ENCODE results near the gene FYN.

The FYN gene

DNA sequence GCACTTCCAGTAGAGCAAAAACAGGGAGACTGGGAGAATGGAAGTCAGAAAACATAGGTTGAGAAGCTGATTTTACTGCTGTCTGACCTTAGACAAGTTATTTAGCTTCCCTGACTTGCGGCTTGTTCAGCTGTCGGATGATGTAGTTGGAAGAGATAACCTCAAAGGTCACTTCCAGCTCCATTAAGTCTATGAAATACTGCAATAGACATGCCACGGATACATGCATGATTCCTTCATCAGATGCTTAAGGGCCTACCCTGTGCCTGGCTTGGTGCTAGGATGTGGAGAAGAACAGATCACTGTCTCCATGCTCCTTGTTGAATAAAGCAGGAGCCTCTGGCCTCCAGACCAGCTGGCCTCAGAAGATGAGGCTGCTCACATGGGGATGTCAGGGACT, 43.7 kb downstream of the FYN start:
- Histone ChIP-seq H3K9me3 (ENCODE audit: control insufficient read depth, insufficient read depth, low read length) (no peaks in the 10 kb centered on the region), H3K27me3 (ENCODE audit: control insufficient read depth, low read length) (no peaks in the 10 kb centered on the region), H3K27ac (ENCODE audit: low read depth, low read length) (no peak overlapping the region), H3K9me2 (replicated peaks; ENCODE audit: control insufficient read depth, low read length) (no peaks in the 10 kb centered on the region; the same call in 1 of the 2 replicates), H3K4me1 (ENCODE audit: control insufficient read depth, low read length) (no peaks in the 10 kb centered on the region), H3K4me3 (ENCODE audit: low read length) (no peak overlapping the region), H3K4me2 (ENCODE audit: low read length) (no peak overlapping the region), H3K79me2 (ENCODE audit: control insufficient read depth, low read length) (no peaks in the 10 kb centered on the region), H3F3A (ENCODE audit: control insufficient read depth, insufficient read depth) (no peaks in the 10 kb centered on the region), H4K20me1 (ENCODE audit: control insufficient read depth, insufficient read depth, low read depth, low read length) (no peaks in the 10 kb centered on the region), H3K36me3 (ENCODE audit: control insufficient read depth, low read length) (no peaks in the 10 kb centered on the region)
- TF ChIP-seq, protein P1, sequence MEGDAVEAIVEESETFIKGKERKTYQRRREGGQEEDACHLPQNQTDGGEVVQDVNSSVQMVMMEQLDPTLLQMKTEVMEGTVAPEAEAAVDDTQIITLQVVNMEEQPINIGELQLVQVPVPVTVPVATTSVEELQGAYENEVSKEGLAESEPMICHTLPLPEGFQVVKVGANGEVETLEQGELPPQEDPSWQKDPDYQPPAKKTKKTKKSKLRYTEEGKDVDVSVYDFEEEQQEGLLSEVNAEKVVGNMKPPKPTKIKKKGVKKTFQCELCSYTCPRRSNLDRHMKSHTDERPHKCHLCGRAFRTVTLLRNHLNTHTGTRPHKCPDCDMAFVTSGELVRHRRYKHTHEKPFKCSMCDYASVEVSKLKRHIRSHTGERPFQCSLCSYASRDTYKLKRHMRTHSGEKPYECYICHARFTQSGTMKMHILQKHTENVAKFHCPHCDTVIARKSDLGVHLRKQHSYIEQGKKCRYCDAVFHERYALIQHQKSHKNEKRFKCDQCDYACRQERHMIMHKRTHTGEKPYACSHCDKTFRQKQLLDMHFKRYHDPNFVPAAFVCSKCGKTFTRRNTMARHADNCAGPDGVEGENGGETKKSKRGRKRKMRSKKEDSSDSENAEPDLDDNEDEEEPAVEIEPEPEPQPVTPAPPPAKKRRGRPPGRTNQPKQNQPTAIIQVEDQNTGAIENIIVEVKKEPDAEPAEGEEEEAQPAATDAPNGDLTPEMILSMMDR (IDR thresholded peaks at IDR 0.05; ENCODE audit: low read depth, low read length, poor library complexity, severe bottlenecking), result no peak
- no peak for TF ChIP-seq EZH2phosphoT487 (IDR thresholded peaks at IDR 0.05; ENCODE audit: borderline replicate concordance, low read length)

DNA sequence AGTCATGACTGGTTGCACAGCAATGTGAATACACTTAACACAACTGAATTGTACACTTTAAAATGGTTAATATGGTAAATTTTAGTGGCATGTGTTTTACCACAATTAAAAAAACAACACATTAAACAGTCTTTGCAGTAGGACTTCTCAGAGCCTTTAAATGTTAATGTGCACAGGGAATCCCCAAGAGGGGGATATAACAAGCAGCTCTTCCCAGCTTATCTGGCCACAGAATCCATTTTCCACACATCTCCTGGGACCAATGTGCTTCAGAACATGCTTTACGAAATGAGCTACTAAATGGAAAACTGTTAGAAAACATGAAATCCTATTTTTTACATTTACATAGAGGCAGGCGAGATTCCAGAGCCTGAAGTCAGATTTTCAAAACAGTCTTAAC, 44.4 kb downstream of the FYN start:
- Histone ChIP-seq H3K9me2 (replicated peaks; ENCODE audit: control insufficient read depth, low read length) (no peaks in the 10 kb centered on the region; the same call in 1 of the 2 replicates), H4K20me1 (ENCODE audit: control insufficient read depth, insufficient read depth, low read depth, low read length) (no peaks in the 10 kb centered on the region), H3K4me1 (ENCODE audit: control insufficient read depth, low read length) (no peaks in the 10 kb centered on the region), H3K9me3 (ENCODE audit: control insufficient read depth, insufficient read depth, low read length) (no peaks in the 10 kb centered on the region), H3K27ac (ENCODE audit: low read depth, low read length) (no peak overlapping the region), H3K36me3 (ENCODE audit: control insufficient read depth, low read length) (no peaks in the 10 kb centered on the region), H3K4me3 (ENCODE audit: low read length) (no peak overlapping the region), H3K4me2 (ENCODE audit: low read length) (no peak overlapping the region), H3K79me2 (ENCODE audit: control insufficient read depth, low read length) (no peaks in the 10 kb centered on the region), H3F3A (ENCODE audit: control insufficient read depth, insufficient read depth) (no peaks in the 10 kb centered on the region), H3K27me3 (ENCODE audit: control insufficient read depth, low read length) (no peaks in the 10 kb centered on the region)
- TF ChIP-seq, protein P1 (IDR thresholded peaks at IDR 0.05; ENCODE audit: low read depth, low read length, poor library complexity, severe bottlenecking), result no peak
- TF ChIP-seq EZH2phosphoT487 (IDR thresholded peaks at IDR 0.05; ENCODE audit: borderline replicate concordance, low read length), result no peak

DNA sequence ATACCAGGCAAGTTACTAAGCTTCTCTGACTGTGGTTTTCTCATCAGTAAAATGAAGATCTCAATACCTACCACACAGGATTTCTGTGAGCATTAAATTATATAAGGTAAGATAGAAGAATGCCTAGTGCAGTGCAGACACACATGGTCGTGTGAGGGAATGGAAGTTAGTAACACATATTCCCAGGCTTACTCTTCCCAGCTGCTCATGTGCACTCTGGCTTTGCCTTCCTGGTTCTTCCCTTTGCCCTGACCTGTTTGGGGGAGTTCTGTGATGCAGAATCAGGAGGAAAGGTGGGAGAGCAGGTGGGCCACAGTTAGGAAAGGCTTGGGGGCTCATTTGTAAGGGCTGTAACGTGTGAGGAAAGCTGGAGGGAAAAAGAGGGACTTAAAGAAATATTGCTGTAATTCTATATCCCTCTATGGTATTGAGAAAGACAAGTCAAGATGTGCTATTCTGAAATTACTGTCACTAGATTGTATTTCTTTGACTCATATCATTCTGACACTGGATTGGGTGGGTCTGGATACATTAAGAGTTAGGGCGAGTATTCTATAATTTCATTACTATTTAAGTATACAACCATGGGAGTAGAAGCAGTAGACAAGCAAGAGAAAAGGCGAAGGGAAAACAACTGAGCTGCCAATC, 47.7 kb downstream of the FYN start:
- no peak overlapping the region for H3K4me2 ChIP-seq (ENCODE audit: low read length)
- no peaks in the 10 kb centered on the region for H3K36me3 ChIP-seq (ENCODE audit: control insufficient read depth, low read length)
- H3K4me1 ChIP-seq (ENCODE audit: control insufficient read depth, low read length), result no peaks in the 10 kb centered on the region
- H3K79me2 ChIP-seq (ENCODE audit: control insufficient read depth, low read length), result no peaks in the 10 kb centered on the region
- H4K20me1 ChIP-seq (ENCODE audit: control insufficient read depth, insufficient read depth, low read depth, low read length), result no peaks in the 10 kb centered on the region
- no peaks in the 10 kb centered on the region for H3F3A ChIP-seq (ENCODE audit: control insufficient read depth, insufficient read depth)
- no peak overlapping the region for H3K27ac ChIP-seq (ENCODE audit: low read depth, low read length)
- H3K4me3 ChIP-seq (ENCODE audit: low read length), result no peak overlapping the region
- no peaks in the 10 kb centered on the region for H3K9me3 ChIP-seq (ENCODE audit: control insufficient read depth, insufficient read depth, low read length)
- H3K27me3 ChIP-seq (ENCODE audit: control insufficient read depth, low read length), result no peaks in the 10 kb centered on the region
- no peaks in the 10 kb centered on the region; the same call in 1 of the 2 replicates for H3K9me2 ChIP-seq (replicated peaks; ENCODE audit: control insufficient read depth, low read length)
- TF ChIP-seq, protein P1 (IDR thresholded peaks at IDR 0.05; ENCODE audit: low read depth, low read length, poor library complexity, severe bottlenecking), result no peak
- TF ChIP-seq EZH2phosphoT487 (IDR thresholded peaks at IDR 0.05; ENCODE audit: borderline replicate concordance, low read length), result no peak

Measured in DOHH2 (cell line).